GM21723 (cell line): ENCODE measurements around the gene GLYATL1.
"Not testable (repeated sequence)": the region's sequence is repeated elsewhere in the genome, so short reads cannot be mapped to it uniquely, and the experiment has no call there.

Experiments
- ATAC-seq: cut with Tn5 transposase; IDR thresholded peaks from one replicate; pipeline ENCODE4 v1.9.1; 2021; ENCODE audit warnings: mild to moderate bottlenecking, moderate library complexity; ENCODE audit not compliant: unreplicated experiment

GLYATL1 gene

DNA sequence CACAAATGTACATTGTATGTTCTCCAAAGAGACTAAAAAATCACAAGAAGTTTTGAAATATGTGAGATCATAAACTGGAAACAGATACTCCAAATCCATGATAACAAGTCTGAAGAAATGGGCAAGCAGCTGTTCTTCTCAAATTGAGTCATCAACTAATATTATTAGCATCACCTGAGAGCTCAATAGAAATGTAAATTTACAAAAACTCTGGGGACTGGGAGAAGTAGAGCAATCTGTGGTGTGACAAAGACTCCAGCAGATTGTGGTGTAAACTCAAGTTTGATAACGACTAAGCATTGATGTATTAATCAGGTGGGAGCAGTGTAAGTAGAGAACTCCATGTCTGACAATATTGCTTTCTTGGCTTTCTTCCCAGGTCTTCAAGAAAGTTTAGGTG is 53.2 kb downstream of the GLYATL1 start:
- no peak for ATAC-seq

GRCh38 chr11:58994171-58994570 is 54.9 kb downstream of the GLYATL1 start:
- no peak for ATAC-seq

- peak; percentile 5 for ATAC-seq
These were observed 59.4 kb downstream of the GLYATL1 start for GRCh38 chr11:58998480-58999290.

- ATAC-seq: peak; percentile 72
These were observed 60.0 kb downstream of the GLYATL1 start for GRCh38 chr11:58999291-58999680.

- ATAC-seq: no peak
These were observed 60.7 kb downstream of the GLYATL1 start for GRCh38 chr11:59000003-59000402.

DNA sequence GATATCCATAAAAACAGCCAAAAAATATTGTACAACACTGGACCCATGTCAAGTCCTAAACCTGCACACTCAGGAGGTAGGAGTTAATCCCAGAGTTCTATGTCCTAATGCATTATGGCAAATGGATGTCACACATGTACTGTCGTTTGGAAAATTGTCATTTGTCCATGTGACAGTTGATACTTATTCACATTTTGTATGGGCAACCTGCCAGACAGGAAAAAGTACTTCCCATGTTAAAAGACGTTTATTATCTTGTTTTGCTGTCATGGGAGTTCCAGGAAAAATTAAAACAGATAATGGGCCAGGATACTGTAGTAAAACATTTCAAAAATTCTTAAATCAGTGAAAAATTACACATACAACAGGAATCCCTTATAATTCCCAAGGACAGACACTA is 62.7 kb downstream of the GLYATL1 start:
- ATAC-seq: not testable (repeated sequence)
